ENCODE data around the gene SPATA17.

DNA sequence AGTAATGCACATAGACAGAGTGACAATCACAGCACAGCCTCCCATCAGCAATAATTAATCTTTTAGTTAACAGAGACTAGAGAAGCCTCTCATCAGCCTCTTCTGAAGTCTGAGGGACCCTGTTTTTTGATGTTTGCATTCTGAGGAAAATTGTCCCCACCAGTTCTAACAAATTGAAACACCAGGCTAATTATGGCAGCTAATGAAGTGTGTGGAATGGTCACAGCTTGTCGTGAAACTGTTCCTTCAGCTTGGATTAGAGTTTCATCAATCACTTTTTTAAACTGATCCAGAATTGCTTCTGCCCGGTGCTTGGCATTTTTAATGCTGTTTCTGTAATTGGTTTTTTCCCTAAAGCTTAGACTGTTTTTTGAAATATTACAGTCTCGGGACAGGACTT is 208.0 kb downstream of the SPATA17 start:
- TF ChIP-seq POLR2AphosphoS5 (IDR thresholded peaks at IDR 0.05) = no peak
- no peak for TF ChIP-seq CTCF (IDR thresholded peaks at IDR 0.05)
- TF ChIP-seq POLR2A (IDR thresholded peaks at IDR 0.05) = no peak
